NOMO-1 (cell line): ENCODE measurements around the gene ECSIT.
A peak's percentile ranks its signal among the peaks of the same experiment; 100 is the strongest.
"Not testable (repeated sequence)": the region's sequence is repeated elsewhere in the genome, so short reads cannot be mapped to it uniquely, and the experiment has no call there.

ENCODE experiments used
- DNase-seq, 2 experiments: peaks; one replicate each; lab custom pipeline; 2025; ENCODE audit not compliant: unreplicated experiment in 2 of 2; lab: John Stamatoyannopoulos, UW

Gene ECSIT

GRCh38 chr19:11528551-11529341 is at the start of gene ECSIT:
TSS of gene ECSIT (minus strand) at chr19:11529134. CDS start at chr19:11519170, 9,964 bp downstream.
- DNase-seq, result peak; percentile 96 to 97

- DNase-seq, result no peak
These were observed 48.7 kb upstream of the ECSIT start, which contains the start of gene ACP5 for GRCh38 chr19:11577451-11578257. TSS of gene ACP5 (minus strand) at chr19:11577645. CDS start at chr19:11577317, 328 bp downstream.

GRCh38 chr19:11576227-11576626 is 47.3 kb upstream of the ECSIT start:
- DNase-seq, result no peak

- no peak for DNase-seq
These were observed 45.8 kb upstream of the ECSIT start for GRCh38 chr19:11574689-11575088.

- not testable (repeated sequence) for DNase-seq
These were observed 44.8 kb upstream of the ECSIT start for GRCh38 chr19:11573763-11574162.

- DNase-seq, result not testable (repeated sequence)
These were observed 44.4 kb upstream of the ECSIT start for GRCh38 chr19:11573354-11573753.

- DNase-seq, result peak; percentile 90 to 94
These were observed 41.1 kb upstream of the ECSIT start for GRCh38 chr19:11570039-11570462.

- no peak for DNase-seq
These were observed 37.2 kb upstream of the ECSIT start for GRCh38 chr19:11566164-11566563.

GRCh38 chr19:11565649-11565980 is 36.7 kb upstream of the ECSIT start:
- not testable (repeated sequence) for DNase-seq

GRCh38 chr19:11564082-11564807 is 35.3 kb upstream of the ECSIT start:
- not testable (repeated sequence) for DNase-seq

GRCh38 chr19:11563532-11563931 is 34.6 kb upstream of the ECSIT start:
- DNase-seq, result no peak

GRCh38 chr19:11560404-11561051 is 31.6 kb upstream of the ECSIT start:
- DNase-seq, result peak; percentile 34 to 90

GRCh38 chr19:11558881-11559828 is 30.2 kb upstream of the ECSIT start, which contains the start of gene ELOF1:
TSS of gene ELOF1 (minus strand) at chr19:11559230. CDS start at chr19:11554347, 4,883 bp downstream.
- DNase-seq, result peak; percentile 97 to 98

GRCh38 chr19:11556634-11557420 is 27.9 kb upstream of the ECSIT start:
- DNase-seq, result no peak

GRCh38 chr19:11555246-11555645 is 26.3 kb upstream of the ECSIT start:
- no peak for DNase-seq

- no peak for DNase-seq
These were observed 25.2 kb upstream of the ECSIT start for GRCh38 chr19:11554160-11554559.

- DNase-seq, result no peak
These were observed 23.9 kb upstream of the ECSIT start for GRCh38 chr19:11552666-11553372.
